OCI-LY1 (cell line): ENCODE measurements around the gene ACAT1.

Experiments
- H2AFZ ChIP-seq: fragments of 200-600 bp; sonication (generic), shearing (Covaris generic); 2 replicates; pipeline ENCODE4 v1.6.0; 2014; ENCODE audit warnings: antibody characterized with exemption, mild to moderate bottlenecking, low read length
- H3F3A ChIP-seq: fragments of 200-600 bp; sonication (generic), shearing (Covaris generic); 2 replicates; pipeline ENCODE4 v1.6.0; 2014; ENCODE audit warnings: mild to moderate bottlenecking, antibody characterized with exemption, low read length, moderate library complexity; ENCODE audit not compliant: insufficient read depth
- H3K27ac ChIP-seq: fragments of 200-600 bp; sonication (generic); 2 replicates; pipeline ENCODE4 v1.5.1; 2014; ENCODE audit warnings: low read length, mixed run types, mild to moderate bottlenecking, low read depth; ENCODE audit not compliant: poor library complexity, severe bottlenecking
- H3K27me3 ChIP-seq: fragments of 200-600 bp; sonication (generic); 2 replicates; pipeline ENCODE4 v1.6.0; 2014; ENCODE audit warnings: antibody characterized with exemption, mild to moderate bottlenecking, low read length, moderate library complexity; ENCODE audit not compliant: insufficient read depth
- H3K36me3 ChIP-seq: fragments of 200-600 bp; sonication (generic); 2 replicates; pipeline ENCODE4 v1.6.1; 2014; ENCODE audit warnings: mild to moderate bottlenecking, antibody characterized with exemption, low read length, moderate library complexity, mixed read lengths; ENCODE audit not compliant: insufficient read depth
- H3K4me1 ChIP-seq: fragments of 200-600 bp; sonication (generic); 2 replicates; pipeline ENCODE4 v1.5.1; 2014; ENCODE audit warnings: mild to moderate bottlenecking, low read length, moderate library complexity; ENCODE audit not compliant: insufficient read depth, severe bottlenecking
- H3K4me2 ChIP-seq: fragments of 200-600 bp; sonication (generic), shearing (Covaris generic); 2 replicates; pipeline ENCODE4 v1.6.1; 2014; ENCODE audit warnings: low read length
- H3K4me3 ChIP-seq: fragments of 200-600 bp; sonication (generic); 2 replicates; pipeline ENCODE4 v1.5.1; 2014; ENCODE audit warnings: low read length, low read depth, mild to moderate bottlenecking, mixed read lengths; ENCODE audit not compliant: poor library complexity, severe bottlenecking
- H3K79me2 ChIP-seq: fragments of 200-600 bp; shearing (Covaris generic); 2 replicates; pipeline ENCODE4 v1.6.1; 2016; ENCODE audit warnings: mixed run types, low read length, mixed read lengths; ENCODE audit not compliant: insufficient read depth
- H3K9ac ChIP-seq: fragments of 200-600 bp; sonication (generic), shearing (Covaris generic); 2 replicates; pipeline ENCODE4 v1.6.1; 2014; ENCODE audit warnings: mild to moderate bottlenecking, low read length, mixed read lengths
- H3K9me2 ChIP-seq: fragments of 200-600 bp; sonication (generic), shearing (Covaris generic); 2 replicates; pipeline ENCODE4 v1.6.1; 2014; ENCODE audit warnings: low read depth, mild to moderate bottlenecking, low read length, mixed read lengths
- H3K9me3 ChIP-seq: fragments of 200-600 bp; shearing (Covaris generic); 2 replicates; pipeline ENCODE4 v1.6.1; 2014; ENCODE audit warnings: low read length, mixed read lengths
- H4K20me1 ChIP-seq: fragments of 200-600 bp; sonication (generic), shearing (Covaris generic); 2 replicates; pipeline ENCODE4 v1.6.0; 2016; ENCODE audit warnings: mild to moderate bottlenecking, low read length; ENCODE audit not compliant: insufficient read depth
- EZH2 ChIP-seq: fragments of 200-600 bp; sonication (generic), shearing (Covaris generic); IDR thresholded peaks from 2 replicates; pipeline ENCODE4 v1.8.0; 2017; ENCODE audit warnings: borderline replicate concordance, mixed run types, mild to moderate bottlenecking, antibody characterized with exemption, low read length, moderate library complexity, mixed read lengths
- TF ChIP-seq, protein P1 (sequence below): fragments of 200-600 bp; sonication (generic), shearing (Covaris generic); IDR thresholded peaks from 2 replicates; pipeline ENCODE4 v1.5.1; 2017; ENCODE audit warnings: mild to moderate bottlenecking, antibody characterized with exemption, low read length, moderate library complexity, mixed read lengths

The ACAT1 gene

GRCh38 chr11:108196901-108197300 is 75.5 kb downstream of the ACAT1 start:
- Histone ChIP-seq H3K36me3 (peaks cover 97% of the 10 kb centered on the region), H2AFZ (no peak overlapping the region), H3K4me3 (no peak overlapping the region), H3F3A (no peaks in the 10 kb centered on the region), H3K27ac (no peak overlapping the region), H3K9me2 (no peaks in the 10 kb centered on the region), H3K9me3 (no peaks in the 10 kb centered on the region), H4K20me1 (no peaks in the 10 kb centered on the region), H3K79me2 (peaks cover 39% of the 10 kb centered on the region), H3K4me2 (no peak overlapping the region), H3K9ac (no peak overlapping the region), H3K4me1 (no peaks in the 10 kb centered on the region), H3K27me3 (no peaks in the 10 kb centered on the region)
- no peak for TF ChIP-seq EZH2
- TF ChIP-seq, protein P1, sequence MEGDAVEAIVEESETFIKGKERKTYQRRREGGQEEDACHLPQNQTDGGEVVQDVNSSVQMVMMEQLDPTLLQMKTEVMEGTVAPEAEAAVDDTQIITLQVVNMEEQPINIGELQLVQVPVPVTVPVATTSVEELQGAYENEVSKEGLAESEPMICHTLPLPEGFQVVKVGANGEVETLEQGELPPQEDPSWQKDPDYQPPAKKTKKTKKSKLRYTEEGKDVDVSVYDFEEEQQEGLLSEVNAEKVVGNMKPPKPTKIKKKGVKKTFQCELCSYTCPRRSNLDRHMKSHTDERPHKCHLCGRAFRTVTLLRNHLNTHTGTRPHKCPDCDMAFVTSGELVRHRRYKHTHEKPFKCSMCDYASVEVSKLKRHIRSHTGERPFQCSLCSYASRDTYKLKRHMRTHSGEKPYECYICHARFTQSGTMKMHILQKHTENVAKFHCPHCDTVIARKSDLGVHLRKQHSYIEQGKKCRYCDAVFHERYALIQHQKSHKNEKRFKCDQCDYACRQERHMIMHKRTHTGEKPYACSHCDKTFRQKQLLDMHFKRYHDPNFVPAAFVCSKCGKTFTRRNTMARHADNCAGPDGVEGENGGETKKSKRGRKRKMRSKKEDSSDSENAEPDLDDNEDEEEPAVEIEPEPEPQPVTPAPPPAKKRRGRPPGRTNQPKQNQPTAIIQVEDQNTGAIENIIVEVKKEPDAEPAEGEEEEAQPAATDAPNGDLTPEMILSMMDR = no peak
